IPS-NIHi7 (cell line): ENCODE measurements around the gene RAB5IF.
A peak's percentile ranks its signal among the peaks of the same experiment; 100 is the strongest.
"Not testable (repeated sequence)": the region's sequence is repeated elsewhere in the genome, so short reads cannot be mapped to it uniquely, and the experiment has no call there.

Source experiments
- DNase-seq: peaks from one replicate; pipeline ENCODE4 v3.0.0; 2012; ENCODE audit warnings: mixed read lengths; ENCODE audit errors: extremely low spot score

RAB5IF gene

GRCh38 chr20:36629719-36630681 is 24.4 kb downstream of the RAB5IF start:
- DNase-seq = no peak

GRCh38 chr20:36631646-36632045 is 26.1 kb downstream of the RAB5IF start:
- DNase-seq = no peak

- no peak for DNase-seq
Measured at GRCh38 chr20:36632147-36632486, 26.5 kb downstream of the RAB5IF start.

- peak; percentile 77 for DNase-seq
Measured at GRCh38 chr20:36632487-36633284, 27.1 kb downstream of the RAB5IF start.

GRCh38 chr20:36633285-36633772 is 27.8 kb downstream of the RAB5IF start:
- no peak for DNase-seq

- DNase-seq = no peak
Measured at GRCh38 chr20:36634342-36634741, 28.8 kb downstream of the RAB5IF start.

GRCh38 chr20:36638876-36639400 is 33.4 kb downstream of the RAB5IF start:
- DNase-seq = not testable (repeated sequence)

GRCh38 chr20:36641506-36641843 is 35.9 kb downstream of the RAB5IF start:
- DNase-seq = no peak

- DNase-seq = no peak
Measured at GRCh38 chr20:36642136-36642535, 36.6 kb downstream of the RAB5IF start.

GRCh38 chr20:36644032-36644705 is 38.6 kb downstream of the RAB5IF start:
- no peak for DNase-seq

GRCh38 chr20:36644706-36645095 is 39.1 kb downstream of the RAB5IF start:
- DNase-seq = no peak

- no peak for DNase-seq
Measured at GRCh38 chr20:36645353-36645752, 39.8 kb downstream of the RAB5IF start.

- DNase-seq = no peak
Measured at GRCh38 chr20:36645998-36646397, 40.4 kb downstream of the RAB5IF start, which contains the start of gene SLA2. TSS of gene SLA2 (minus strand) at chr20:36646196. CDS start at chr20:36641335, 4,861 bp downstream.

GRCh38 chr20:36646678-36647077 is 41.1 kb downstream of the RAB5IF start:
- DNase-seq = no peak

- DNase-seq = no peak
Measured at GRCh38 chr20:36647196-36648121, 41.9 kb downstream of the RAB5IF start.

- DNase-seq = no peak
Measured at GRCh38 chr20:36653456-36653855, 47.9 kb downstream of the RAB5IF start.

GRCh38 chr20:36654506-36654905 is 48.9 kb downstream of the RAB5IF start:
- no peak for DNase-seq

- no peak for DNase-seq
Measured at GRCh38 chr20:36655004-36655403, 49.4 kb downstream of the RAB5IF start.

GRCh38 chr20:36656733-36657132 is 51.2 kb downstream of the RAB5IF start:
- no peak for DNase-seq

- no peak for DNase-seq
Measured at GRCh38 chr20:36658300-36658699, 52.7 kb downstream of the RAB5IF start.
